SK-N-SH (cell line): ENCODE data around the gene YPEL1. TPM values are rescaled to one million over a fixed set of nuclear protein-coding genes. Genes with fewer than 3 reads are reported as not detected.

Source experiments
- polyA plus RNA-seq, 3 experiments: library from polyadenylated mRNA; depleted of rRNA; stranded (reverse); fragments of >200 nt; gene quantifications; 2 replicates each; pipeline ENCODE4 v1.2.3, GENCODE V29; 2012
- small RNA-seq, 7 experiments: library from RNA; depleted of rRNA; stranded (forward); fragments of <200 nt; gene quantifications; one replicate each; pipeline ENCODE3, GENCODE V24; 2012

Gene YPEL1
- polyA plus RNA-seq, 1 of the 3 experiments (the other 2 are of a cell fraction) = 2.4 TPM

Small RNA genes lying within 50 kb of the gene (small RNA-seq; reads per million reads assigned to genes)
- 3.4 to 116 (median 55.4) reads per million in 7 experiments for gene MIR301B
- 0 reads per million in 7 experiments for gene RN7SL280P

Other genes starting within 250 kb of the YPEL1 start
- 0.02 TPM in 1 of 2 replicates, not detected in the other for gene RIMBP3C, start 184.3 kb downstream of the YPEL1 start, polyA plus RNA-seq (2012; rRNA removed)
- 41.2 and 41.4 TPM in 2 replicates for gene UBE2L3, start 168.1 kb downstream of the YPEL1 start, polyA plus RNA-seq (2012; rRNA removed)
- gene YDJC, start 105.8 kb downstream of the YPEL1 start, polyA plus RNA-seq (2012; rRNA removed) = 37.4 and 39.9 TPM in 2 replicates
- gene CCDC116, start 103.0 kb downstream of the YPEL1 start, polyA plus RNA-seq (2012; rRNA removed) = 0.28 and 0.31 TPM in 2 replicates
- 52.2 and 60.9 TPM in 2 replicates for gene SDF2L1, start 93.5 kb downstream of the YPEL1 start, polyA plus RNA-seq (2012; rRNA removed)
- 76.2 and 85.1 TPM in 2 replicates for gene PPIL2, start 69.8 kb downstream of the YPEL1 start, polyA plus RNA-seq (2012; rRNA removed)
- gene MAPK1, start 131.9 kb upstream of the YPEL1 start, polyA plus RNA-seq (2012; rRNA removed) = 25.6 and 34.8 TPM in 2 replicates
- gene PPM1F, start 217.1 kb upstream of the YPEL1 start, polyA plus RNA-seq (2012; rRNA removed) = 29.6 and 33.8 TPM in 2 replicates
- gene TOP3B, start 247.0 kb upstream of the YPEL1 start, polyA plus RNA-seq (2012; rRNA removed) = 14.4 and 17.4 TPM in 2 replicates